Stimulated activated CD4-positive, alpha-beta T cell treated with anti-CD3 and anti-CD28 coated beads, Interleukin-4, amount 100 ng/mL, for 1 hour (primary cell): ENCODE data around the gene KCNJ5.

Experiments used
- DNase-seq: peaks from one replicate; pipeline ENCODE4 v3.0.0-alpha.2; 2020

KCNJ5 gene

GRCh38 chr11:128890543-128891368, at the start of gene KCNJ5:
TSS of gene KCNJ5 (plus strand) at chr11:128891356. CDS start at chr11:128911274, 19,918 bp downstream.
- no peak for DNase-seq

DNA sequence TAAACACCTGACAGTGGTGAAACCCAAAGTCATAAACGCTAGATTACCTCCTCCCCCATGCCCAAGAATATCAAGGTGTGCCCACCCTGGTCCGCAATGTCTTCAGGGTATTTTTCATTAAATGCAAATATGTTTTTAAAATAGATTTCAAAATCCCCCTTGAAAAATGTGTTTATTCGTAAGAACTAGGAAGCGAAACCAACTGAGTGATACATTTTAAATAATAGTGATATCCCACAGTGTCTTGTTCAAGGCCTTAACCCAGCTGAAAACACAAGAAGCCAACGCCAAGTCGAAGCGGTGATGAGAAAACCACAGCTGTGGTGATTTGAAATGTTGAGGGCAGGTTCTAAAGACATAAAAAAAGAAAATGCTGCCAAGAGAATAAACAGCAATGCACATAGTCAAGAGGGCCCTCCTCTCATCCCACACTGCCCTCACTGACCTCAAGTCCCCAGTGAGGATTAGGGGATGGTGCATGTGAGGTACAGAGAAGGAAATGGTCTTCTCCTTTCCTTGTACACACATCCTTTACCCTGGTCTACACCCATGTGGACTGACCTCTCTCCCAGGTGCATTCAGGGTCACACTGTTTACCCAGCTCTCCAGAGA, 49.6 kb upstream of the KCNJ5 start:
- no peak for DNase-seq

DNA sequence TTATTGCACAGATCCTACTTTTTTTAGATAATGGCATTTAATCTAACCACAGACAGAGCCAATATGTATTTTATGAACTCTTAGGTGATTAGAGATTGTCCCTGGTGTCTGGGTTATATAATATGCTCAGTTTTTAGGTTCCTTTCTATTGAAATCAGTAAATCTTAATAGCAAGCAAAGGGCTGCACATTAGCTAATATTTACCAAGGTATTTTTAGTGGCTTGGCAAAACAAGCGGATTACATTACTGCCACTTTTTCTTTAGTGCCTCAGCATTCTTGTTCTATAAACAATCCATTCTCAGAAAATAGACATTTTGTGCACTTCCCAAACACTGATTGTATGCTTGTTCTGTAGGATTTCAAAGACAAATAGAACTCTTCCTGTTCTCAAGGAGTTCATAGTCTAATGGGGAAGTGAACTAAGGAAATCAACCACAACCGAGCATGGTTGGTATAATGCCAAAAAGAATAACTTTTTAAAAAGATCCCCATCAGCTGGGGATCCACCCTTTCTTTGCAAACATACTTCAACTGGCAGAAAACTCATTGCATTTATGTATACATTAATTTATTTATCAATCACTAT, 47.9 kb upstream of the KCNJ5 start:
- no peak for DNase-seq

DNA sequence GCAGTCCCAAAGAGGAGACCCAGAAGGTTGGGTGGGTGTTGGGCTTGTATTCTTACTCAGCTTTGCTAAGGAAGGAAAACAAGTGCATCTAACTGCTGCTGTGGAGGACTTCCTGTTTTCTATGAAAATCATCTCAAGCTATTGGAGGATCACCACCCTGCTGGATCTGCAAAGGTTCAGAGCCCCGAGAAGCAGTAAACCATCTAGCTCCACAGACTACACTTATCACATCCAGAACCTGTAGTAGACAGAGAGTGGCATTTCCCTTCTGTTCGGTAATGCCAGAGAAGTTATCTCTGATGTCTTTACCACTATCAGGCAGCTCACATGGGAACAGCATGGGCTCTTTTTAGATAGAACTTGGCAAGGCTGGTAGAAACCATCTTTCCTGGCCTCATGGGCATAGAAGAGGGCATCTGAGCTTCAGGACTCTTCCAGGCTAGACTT, 45.8 kb upstream of the KCNJ5 start:
- DNase-seq: no peak

- DNase-seq: no peak
These were observed 44.2 kb upstream of the KCNJ5 start for GRCh38 chr11:128846985-128847384.

- peak; percentile 70 for DNase-seq
These were observed 42.2 kb upstream of the KCNJ5 start for GRCh38 chr11:128848815-128849455.

- DNase-seq: no peak
These were observed 38.7 kb upstream of the KCNJ5 start for GRCh38 chr11:128852327-128853023.

GRCh38 chr11:128853559-128853958, 37.6 kb upstream of the KCNJ5 start:
- DNase-seq: no peak

GRCh38 chr11:128854841-128855240, 36.3 kb upstream of the KCNJ5 start:
- no peak for DNase-seq

GRCh38 chr11:128856241-128856640, 34.9 kb upstream of the KCNJ5 start:
- DNase-seq: no peak

- no peak for DNase-seq
These were observed 33.8 kb upstream of the KCNJ5 start for GRCh38 chr11:128857341-128857740.

- DNase-seq: peak; percentile 73
These were observed 31.4 kb upstream of the KCNJ5 start for GRCh38 chr11:128859563-128860441.

DNA sequence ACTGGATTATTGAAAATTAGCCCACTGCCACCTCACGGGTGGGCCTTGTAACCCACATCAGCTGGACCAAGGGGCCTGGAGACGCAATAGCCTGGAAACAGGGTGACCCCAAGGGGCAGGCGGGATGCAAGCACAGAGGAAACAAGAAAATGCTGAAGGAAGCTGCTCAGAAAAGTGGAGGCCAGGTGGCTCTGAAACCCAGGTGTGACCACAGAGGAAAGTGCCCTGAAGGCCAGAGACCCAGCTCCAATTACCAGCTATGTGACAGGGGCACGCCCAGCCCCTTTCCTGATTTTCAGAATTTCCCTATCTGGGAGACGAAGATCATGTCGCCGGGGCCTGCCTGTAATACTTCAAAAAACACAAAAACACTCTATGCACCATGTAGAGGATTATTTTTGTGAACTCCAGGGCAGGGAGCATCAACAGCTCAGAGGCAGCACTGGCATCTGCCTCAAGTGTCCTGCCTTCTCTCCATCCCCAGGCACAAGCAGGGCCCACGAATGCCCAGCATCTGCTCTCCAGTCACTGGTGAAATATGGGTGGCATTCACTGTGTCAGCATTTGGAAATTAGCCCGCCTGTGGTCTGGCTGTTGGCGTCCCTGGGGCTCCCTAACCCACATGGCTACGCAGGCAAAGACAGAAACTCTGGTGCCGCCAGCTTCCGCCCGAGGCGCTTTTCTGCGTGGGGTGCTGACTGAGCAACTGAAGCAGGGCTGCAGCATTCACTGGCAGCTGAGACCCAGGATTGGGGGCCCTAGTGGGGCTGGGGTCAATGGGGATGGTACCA, 30.4 kb upstream of the KCNJ5 start:
- no peak for DNase-seq

DNA sequence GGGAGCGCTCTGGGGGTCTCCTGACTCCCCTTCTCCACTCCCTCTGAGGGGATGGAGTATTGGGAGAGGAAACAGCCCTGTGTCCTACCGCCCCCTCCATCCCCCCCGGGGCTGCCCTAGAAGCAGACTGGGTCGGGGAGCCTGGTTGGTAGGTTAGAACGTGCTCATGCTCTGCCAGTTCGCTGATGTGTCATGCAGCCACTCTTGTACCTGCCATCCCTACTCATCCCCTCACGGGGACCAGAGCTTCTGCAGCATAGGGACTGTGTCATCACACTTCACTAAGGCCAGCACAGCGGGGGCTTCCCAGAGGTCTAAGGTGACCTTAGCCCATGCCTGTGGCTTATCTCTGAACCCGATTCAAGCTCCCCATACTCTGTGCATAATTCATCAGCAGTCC, 28.8 kb upstream of the KCNJ5 start:
- no peak for DNase-seq

- no peak for DNase-seq
These were observed 28.1 kb upstream of the KCNJ5 start for GRCh38 chr11:128862908-128863660.

GRCh38 chr11:128865490-128865889, 25.7 kb upstream of the KCNJ5 start:
- DNase-seq: no peak

DNA sequence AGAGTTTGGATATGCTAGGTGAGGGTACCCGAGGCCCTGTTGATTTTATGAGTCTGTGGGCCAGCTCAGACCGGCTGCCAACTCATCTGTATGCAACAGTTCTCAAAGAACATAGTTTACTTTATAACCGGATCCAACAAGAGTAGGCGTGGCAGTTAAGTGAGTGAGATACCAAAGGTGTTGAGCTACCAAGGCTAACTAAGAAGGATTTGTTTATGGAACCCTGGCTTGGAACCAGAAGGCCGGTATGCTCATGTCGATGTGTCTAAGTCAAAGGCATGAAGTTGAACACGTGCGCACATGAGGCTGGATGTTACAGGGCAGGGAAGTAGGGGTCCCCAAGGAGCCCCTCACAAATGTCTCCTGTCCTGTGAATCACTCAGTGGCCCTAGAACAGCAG, 23.9 kb upstream of the KCNJ5 start, which contains the start of gene KCNJ1:
Gene KCNJ1 (minus strand): TSS at position 20 of the 400 bp plus-strand sequence. CDS start 27,053 bp downstream, outside the sequence.
- DNase-seq: no peak

DNA sequence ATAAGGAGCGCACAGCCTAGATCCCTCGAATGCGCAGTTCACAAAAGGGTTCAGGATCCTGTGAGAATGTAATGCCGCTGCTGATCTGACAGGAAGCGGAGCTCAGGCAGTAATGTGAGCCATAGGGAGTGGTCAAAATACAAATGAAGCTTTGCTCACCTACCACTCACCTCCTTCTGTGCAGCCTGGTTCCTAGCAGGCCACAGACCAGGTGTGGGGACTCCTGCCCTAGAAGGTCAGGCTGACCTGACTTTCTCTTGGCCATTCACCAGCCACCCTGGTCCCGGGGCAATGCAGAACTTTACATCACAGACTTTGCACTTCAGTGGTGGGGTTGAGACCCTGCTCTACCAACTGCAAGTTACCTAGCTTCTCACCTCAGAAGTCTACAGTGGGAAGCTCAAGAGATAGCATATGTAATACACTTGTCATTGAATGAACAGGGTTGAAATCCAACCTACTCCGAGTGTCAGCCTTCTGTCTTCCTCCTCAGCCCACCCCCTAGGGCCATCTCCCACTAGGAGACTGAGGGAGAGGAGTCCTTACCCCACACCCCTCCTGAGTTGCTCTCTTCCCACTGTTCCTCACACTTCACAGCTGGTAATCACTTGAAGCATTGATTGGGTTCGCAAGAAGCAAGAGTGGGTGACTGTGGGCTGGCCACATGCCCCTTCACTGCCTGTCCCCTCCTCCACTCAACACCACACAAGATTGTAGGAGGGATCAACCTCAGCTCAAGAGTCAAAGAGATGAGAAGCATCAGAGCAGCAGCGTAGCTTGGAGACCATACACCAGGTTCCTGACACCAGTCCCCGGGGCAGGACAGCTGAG, 22.1 kb upstream of the KCNJ5 start:
- no peak for DNase-seq

- no peak for DNase-seq
These were observed 20.0 kb upstream of the KCNJ5 start for GRCh38 chr11:128871168-128871610.
